ENCODE data around the gene THAP9. TPM values are rescaled to one million over a fixed set of nuclear protein-coding genes. Genes with fewer than 3 reads are reported as not detected.
A peak's percentile ranks its signal among the peaks of the same experiment; 100 is the strongest.

THAP9 gene
- total and polyA plus RNA-seq, 2 experiments from 2014 or later: 4.4 to 23.8 TPM

- Histone ChIP-seq H3K4me1 (ENCODE audit: low read depth) (peaks cover 15% of the 10 kb centered on the region), H3K36me3 (peaks cover 19% of the 10 kb centered on the region), H3K4me3 (peak overlapping the region; percentile 75), H3K27me3 (no peaks in the 10 kb centered on the region), H3K27ac (peak overlapping the region; percentile 97), H3K9me3 (ENCODE audit: low read depth) (no peaks in the 10 kb centered on the region)
- DNase-seq (ENCODE audit: low read depth in 1 of 2, low spot score in 1 of 2): peak in 1 of 2 donors; percentile 50
- TF ChIP-seq CTCF (IDR thresholded peaks at IDR 0.05; ENCODE audit: low read depth, low read length): no peak
Observed at GRCh38 chr4:82891707-82892466, 8.6 kb upstream of the THAP9 start.

- DNase-seq (ENCODE audit: low read depth in 1 of 2, low spot score in 1 of 2): no peak
- H3K27ac ChIP-seq: peak overlapping the region; percentile 97
- peaks cover 19% of the 10 kb centered on the region for H3K36me3 ChIP-seq
- no peaks in the 10 kb centered on the region for H3K27me3 ChIP-seq
- no peak overlapping the region for H3K4me3 ChIP-seq
- TF ChIP-seq CTCF (IDR thresholded peaks at IDR 0.05; ENCODE audit: low read depth, low read length): no peak
- H3K4me1 ChIP-seq (ENCODE audit: low read depth): peaks cover 15% of the 10 kb centered on the region
- no peaks in the 10 kb centered on the region for H3K9me3 ChIP-seq (ENCODE audit: low read depth)
Observed at GRCh38 chr4:82892467-82892802, 8.1 kb upstream of the THAP9 start.

GRCh38 chr4:82893942-82894341 lies 6.6 kb upstream of the THAP9 start:
- H3K4me3 ChIP-seq: no peak overlapping the region
- no peaks in the 10 kb centered on the region for H3K27me3 ChIP-seq
- peaks cover 25% of the 10 kb centered on the region for H3K36me3 ChIP-seq
- H3K4me1 ChIP-seq (ENCODE audit: low read depth): peaks cover 21% of the 10 kb centered on the region
- no peak overlapping the region for H3K27ac ChIP-seq
- no peak for TF ChIP-seq CTCF (IDR thresholded peaks at IDR 0.05; ENCODE audit: low read depth, low read length)
- DNase-seq (ENCODE audit: low read depth in 1 of 2, low spot score in 1 of 2): peak in 1 of 2 donors; percentile 77
- no peaks in the 10 kb centered on the region for H3K9me3 ChIP-seq (ENCODE audit: low read depth)

GRCh38 chr4:82896755-82897154 lies 3.8 kb upstream of the THAP9 start:
- Histone ChIP-seq H3K4me1 (ENCODE audit: low read depth) (peaks cover 18% of the 10 kb centered on the region), H3K27ac (no peak overlapping the region), H3K36me3 (peaks cover 25% of the 10 kb centered on the region), H3K27me3 (no peaks in the 10 kb centered on the region), H3K4me3 (no peak overlapping the region), H3K9me3 (ENCODE audit: low read depth) (no peaks in the 10 kb centered on the region)
- no peak for DNase-seq (ENCODE audit: low read depth in 1 of 2, low spot score in 1 of 2)
- TF ChIP-seq CTCF (IDR thresholded peaks at IDR 0.05; ENCODE audit: low read depth, low read length): no peak

- no peaks in the 10 kb centered on the region for H3K27me3 ChIP-seq
- H3K27ac ChIP-seq: peak overlapping the region; percentile 46
- DNase-seq (ENCODE audit: low read depth in 1 of 2, low spot score in 1 of 2): peak in 1 of 2 donors; percentile 92
- peak overlapping the region; percentile 73 for H3K4me3 ChIP-seq
- no peaks in the 10 kb centered on the region for H3K9me3 ChIP-seq (ENCODE audit: low read depth)
- H3K36me3 ChIP-seq: peaks cover 17% of the 10 kb centered on the region
- H3K4me1 ChIP-seq (ENCODE audit: low read depth): peaks cover 14% of the 10 kb centered on the region
- peak; percentile 31 for TF ChIP-seq CTCF (IDR thresholded peaks at IDR 0.05; ENCODE audit: low read depth, low read length)
Observed at GRCh38 chr4:82898322-82899243, 2.0 kb upstream of the THAP9 start.
